Posterior cingulate gyrus (tissue), 11 donors: ENCODE results near the gene CCDC102A.
"Not testable (repeated sequence)": the region's sequence is repeated elsewhere in the genome, so short reads cannot be mapped to it uniquely, and the experiment has no call there.

Experiments
- DNase-seq, 10 donors: peaks; one replicate each; pipeline versions ENCODE4 v3.0.0 to v3.0.0-alpha.2; 2020 to 2021; ENCODE audit warnings: mixed read lengths in 3 of 10
- intact Hi-C: fragments of 100-400 bp; cut with DNase I; formaldehyde crosslinking; loops from one replicate; pipeline ENCODE4 v1.15.1; 2023

The CCDC102A gene

GRCh38 chr16:57507136-57508034 is 29.0 kb downstream of the CCDC102A start:
- intact Hi-C loops = no loop called here
- peak in 3 of 10 donors; percentile 25 to 71 (median 48) for DNase-seq

- intact Hi-C loops = no loop called here
- DNase-seq = peak in 3 of 10 donors; percentile 16 to 34 (median 21)
Measured at GRCh38 chr16:57505169-57505568, 31.2 kb downstream of the CCDC102A start.

GRCh38 chr16:57504491-57504890 is 31.9 kb downstream of the CCDC102A start:
- peak in 3 of 10 donors; percentile 37 to 60 (median 43) for DNase-seq
- intact Hi-C loops = no loop called here

- intact Hi-C loops = no loop called here
- peak in 2 of 10 donors; percentile 42 to 45 for DNase-seq
Measured at GRCh38 chr16:57504001-57504400, 32.4 kb downstream of the CCDC102A start.

- intact Hi-C loops = no loop called here
- DNase-seq = peak in 3 of 10 donors; percentile 77 to 87 (median 86)
Measured at GRCh38 chr16:57503366-57503765, 33.0 kb downstream of the CCDC102A start.

- intact Hi-C loops = no loop called here
- DNase-seq = peak in 3 of 10 donors; percentile 2 to 39 (median 29)
Measured at GRCh38 chr16:57502048-57502775, 34.2 kb downstream of the CCDC102A start.

GRCh38 chr16:57501492-57501891 is 34.9 kb downstream of the CCDC102A start:
- peak in 3 of 10 donors; percentile 18 to 47 (median 33) for DNase-seq
- intact Hi-C loops = no loop called here

- peak in 4 of 10 donors; percentile 19 to 72 (median 50) for DNase-seq
- intact Hi-C loops = no loop called here
Measured at GRCh38 chr16:57500578-57501111, 35.7 kb downstream of the CCDC102A start.

- intact Hi-C loops = not testable (repeated sequence)
- peak in 3 of 10 donors; percentile 33 to 66 (median 44) for DNase-seq
Measured at GRCh38 chr16:57499941-57500340, 36.4 kb downstream of the CCDC102A start.

- peak in 3 of 10 donors; percentile 3 to 51 (median 30) for DNase-seq
- intact Hi-C loops = no loop called here
Measured at GRCh38 chr16:57498031-57498430, 38.3 kb downstream of the CCDC102A start.

GRCh38 chr16:57497121-57497520 is 39.2 kb downstream of the CCDC102A start:
- intact Hi-C loops = no loop called here
- peak in 3 of 10 donors; percentile 8 to 56 (median 44) for DNase-seq

GRCh38 chr16:57493767-57494166 is 42.6 kb downstream of the CCDC102A start:
- no peak for DNase-seq
- intact Hi-C loops = no loop called here

GRCh38 chr16:57489229-57489628 is 47.1 kb downstream of the CCDC102A start:
- intact Hi-C loops = no loop called here
- peak in 2 of 10 donors; percentile 31 to 38 for DNase-seq

- peak in 2 of 10 donors; percentile 46 to 73 for DNase-seq
Measured at GRCh38 chr16:57486858-57487834, 49.2 kb downstream of the CCDC102A start.

GRCh38 chr16:57485916-57486857 is 50.2 kb downstream of the CCDC102A start, which contains the start of gene DOK4:
Gene DOK4 (minus strand): TSS chr16:57486493. CDS start chr16:57479507, 6,986 bp downstream.
- DNase-seq = peak; percentile 64 to 96 (median 79)

More at GRCh38 chr16:57486858-57487834, 49.2 kb downstream of the CCDC102A start:
- intact Hi-C loops = no loop called here

GRCh38 chr16:57485091-57485915 is 51.1 kb downstream of the CCDC102A start:
- DNase-seq = peak in 1 of 10 donors; percentile 83
- intact Hi-C loops = no loop called here

More at GRCh38 chr16:57485916-57486857, 50.2 kb downstream of the CCDC102A start, which contains the start of gene DOK4:
- intact Hi-C loops = no loop called here

- intact Hi-C loops = no loop called here
- peak in 1 of 10 donors; percentile 17 for DNase-seq
Measured at GRCh38 chr16:57484515-57485005, 51.8 kb downstream of the CCDC102A start.
